Progenitor cell of endocrine pancreas (in vitro differentiated cells): Measurements from ENCODE around the gene VLDLR. TPM values are rescaled to one million over a fixed set of nuclear protein-coding genes. Genes with fewer than 3 reads are reported as not detected.

Experiments
- DNase-seq: peaks from one replicate; pipeline ENCODE4 v3.0.0; 2021; ENCODE audit warnings: low spot score; ENCODE audit not compliant: unreplicated experiment
- H3K27ac Mint-ChIP-seq: 2 replicates; pipeline ENCODE4 v1.8.0; 2021; ENCODE audit warnings: mild to moderate bottlenecking, moderate library complexity, mixed read lengths
- H3K27me3 Mint-ChIP-seq: 2 replicates; pipeline ENCODE4 v1.8.0; 2021; ENCODE audit warnings: mixed read lengths
- H3K36me3 Mint-ChIP-seq: 2 replicates; pipeline ENCODE4 v1.8.0; 2022; ENCODE audit warnings: mixed read lengths; ENCODE audit not compliant: insufficient read depth
- H3K4me1 Mint-ChIP-seq: 2 replicates; pipeline ENCODE4 v1.8.0; 2021; ENCODE audit warnings: low read depth, mixed read lengths
- H3K4me3 Mint-ChIP-seq: 2 replicates; pipeline ENCODE4 v1.8.0; 2021; ENCODE audit warnings: low read depth, mild to moderate bottlenecking, moderate library complexity, mixed read lengths
- H3K9me3 Mint-ChIP-seq: 2 replicates; pipeline ENCODE4 v1.8.0; 2021; ENCODE audit warnings: low read depth, mixed read lengths
- total RNA-seq: library from RNA; stranded (reverse); gene quantifications from 2 replicates; pipeline ENCODE4 v1.2.1, GENCODE V29; 2021
- TF ChIP-seq, protein P1 (sequence below): fragments of 200-600 bp; sonication (generic); IDR thresholded peaks from one replicate; pipeline ENCODE4 v1.5.0; 2021; ENCODE audit warnings: antibody characterized with exemption, mild to moderate bottlenecking; ENCODE audit not compliant: unreplicated experiment

The VLDLR gene
- total RNA-seq, 1 donor from 2014 or later, result 8.1 TPM

DNA sequence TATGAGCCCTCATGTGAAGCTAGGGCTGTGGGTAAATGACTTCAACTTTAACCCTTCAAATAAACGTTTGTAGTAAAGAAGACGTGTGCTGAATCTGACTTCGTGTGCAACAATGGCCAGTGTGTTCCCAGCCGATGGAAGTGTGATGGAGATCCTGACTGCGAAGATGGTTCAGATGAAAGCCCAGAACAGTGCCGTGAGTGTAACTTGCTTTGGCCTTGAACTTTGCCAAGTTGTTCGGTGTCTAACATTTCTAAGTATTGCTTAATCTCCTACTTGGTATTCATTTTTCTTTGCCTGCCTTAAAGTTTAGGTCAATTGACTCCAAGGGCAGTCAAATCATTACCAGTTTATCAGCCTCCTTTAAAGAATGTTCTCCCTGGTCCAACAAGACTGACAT, 18.2 kb downstream of the VLDLR start:
- no peak overlapping the region for H3K27ac Mint-ChIP-seq
- no peak for DNase-seq
- H3K27me3 Mint-ChIP-seq, result peaks cover under 1% of the 10 kb centered on the region
- H3K4me3 Mint-ChIP-seq, result no peak overlapping the region
- no peaks in the 10 kb centered on the region for H3K4me1 Mint-ChIP-seq
- H3K9me3 Mint-ChIP-seq, result peaks cover 3% of the 10 kb centered on the region
- H3K36me3 Mint-ChIP-seq, result peaks cover 9% of the 10 kb centered on the region
- TF ChIP-seq, protein P1, sequence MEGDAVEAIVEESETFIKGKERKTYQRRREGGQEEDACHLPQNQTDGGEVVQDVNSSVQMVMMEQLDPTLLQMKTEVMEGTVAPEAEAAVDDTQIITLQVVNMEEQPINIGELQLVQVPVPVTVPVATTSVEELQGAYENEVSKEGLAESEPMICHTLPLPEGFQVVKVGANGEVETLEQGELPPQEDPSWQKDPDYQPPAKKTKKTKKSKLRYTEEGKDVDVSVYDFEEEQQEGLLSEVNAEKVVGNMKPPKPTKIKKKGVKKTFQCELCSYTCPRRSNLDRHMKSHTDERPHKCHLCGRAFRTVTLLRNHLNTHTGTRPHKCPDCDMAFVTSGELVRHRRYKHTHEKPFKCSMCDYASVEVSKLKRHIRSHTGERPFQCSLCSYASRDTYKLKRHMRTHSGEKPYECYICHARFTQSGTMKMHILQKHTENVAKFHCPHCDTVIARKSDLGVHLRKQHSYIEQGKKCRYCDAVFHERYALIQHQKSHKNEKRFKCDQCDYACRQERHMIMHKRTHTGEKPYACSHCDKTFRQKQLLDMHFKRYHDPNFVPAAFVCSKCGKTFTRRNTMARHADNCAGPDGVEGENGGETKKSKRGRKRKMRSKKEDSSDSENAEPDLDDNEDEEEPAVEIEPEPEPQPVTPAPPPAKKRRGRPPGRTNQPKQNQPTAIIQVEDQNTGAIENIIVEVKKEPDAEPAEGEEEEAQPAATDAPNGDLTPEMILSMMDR, result no peak

DNA sequence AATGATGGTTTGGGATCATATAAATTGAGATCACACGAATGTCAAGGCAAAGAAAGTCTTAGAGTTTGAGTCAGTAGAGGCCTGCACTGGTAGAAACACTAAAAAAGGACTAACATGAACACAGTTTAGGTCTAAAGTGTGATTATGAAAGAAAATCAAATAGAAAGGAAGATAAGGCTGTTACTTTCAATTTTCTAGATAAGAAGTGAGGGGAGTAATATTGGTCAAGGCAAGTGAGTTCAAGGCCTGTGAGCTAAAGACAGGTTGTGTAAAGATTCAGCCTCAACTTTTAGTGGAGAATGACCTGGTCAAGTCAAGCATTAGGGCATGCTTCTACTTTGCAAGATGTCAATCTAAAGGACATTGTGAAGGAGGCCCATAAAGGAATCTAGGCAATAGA, 19.0 kb downstream of the VLDLR start:
- TF ChIP-seq, protein P1, result no peak
- no peak for DNase-seq
- Mint-ChIP-seq H3K27me3 (no peaks in the 10 kb centered on the region), H3K27ac (no peak overlapping the region), H3K36me3 (peaks cover 9% of the 10 kb centered on the region), H3K4me3 (no peak overlapping the region), H3K4me1 (no peaks in the 10 kb centered on the region), H3K9me3 (peaks cover 3% of the 10 kb centered on the region)

DNA sequence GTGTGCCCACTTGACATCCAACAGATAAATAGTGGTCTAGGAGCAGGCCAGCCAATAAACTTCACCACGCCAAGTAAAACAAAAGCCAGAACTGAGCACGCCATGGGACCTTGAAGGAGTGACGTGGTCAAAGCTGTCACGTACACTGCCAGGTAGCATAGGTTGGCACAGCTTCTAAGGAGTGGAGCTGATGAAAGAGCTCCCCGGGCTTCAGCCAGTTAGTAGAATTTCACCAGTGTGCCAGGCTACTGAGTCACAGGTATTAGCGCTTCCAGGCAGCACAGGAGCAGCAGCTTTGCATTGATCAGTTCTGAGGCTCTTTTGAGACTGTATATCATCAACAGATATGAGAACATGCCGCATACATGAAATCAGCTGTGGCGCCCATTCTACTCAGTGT, 19.4 kb downstream of the VLDLR start:
- Mint-ChIP-seq H3K9me3 (peaks cover 3% of the 10 kb centered on the region), H3K4me1 (no peaks in the 10 kb centered on the region), H3K4me3 (no peak overlapping the region), H3K27me3 (no peaks in the 10 kb centered on the region), H3K36me3 (peaks cover 9% of the 10 kb centered on the region), H3K27ac (no peak overlapping the region)
- TF ChIP-seq, protein P1, result no peak
- no peak for DNase-seq

DNA sequence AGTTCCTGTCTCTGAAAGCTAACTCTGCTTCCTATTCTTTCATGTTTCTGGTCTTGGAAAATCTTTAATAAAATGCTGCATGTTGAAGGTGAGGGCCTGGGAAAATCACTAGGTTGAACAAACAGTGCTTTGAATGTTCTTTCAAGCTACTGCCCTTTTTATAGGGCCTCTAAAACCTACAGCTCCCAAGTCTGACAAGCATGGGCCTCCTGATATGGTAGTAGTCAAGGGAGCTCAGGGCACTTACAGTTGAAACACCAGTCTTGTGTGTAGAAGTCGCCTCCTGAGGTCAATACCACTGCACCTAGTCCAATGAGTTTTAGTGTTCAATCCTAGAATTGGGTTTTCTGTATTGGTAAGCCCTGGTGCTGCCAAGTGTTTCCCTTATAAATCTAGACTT, 20.5 kb downstream of the VLDLR start:
- Mint-ChIP-seq H3K9me3 (peaks cover 3% of the 10 kb centered on the region), H3K27ac (no peak overlapping the region), H3K36me3 (peaks cover 9% of the 10 kb centered on the region), H3K27me3 (no peaks in the 10 kb centered on the region), H3K4me1 (no peaks in the 10 kb centered on the region), H3K4me3 (no peak overlapping the region)
- TF ChIP-seq, protein P1, result no peak
- no peak for DNase-seq

DNA sequence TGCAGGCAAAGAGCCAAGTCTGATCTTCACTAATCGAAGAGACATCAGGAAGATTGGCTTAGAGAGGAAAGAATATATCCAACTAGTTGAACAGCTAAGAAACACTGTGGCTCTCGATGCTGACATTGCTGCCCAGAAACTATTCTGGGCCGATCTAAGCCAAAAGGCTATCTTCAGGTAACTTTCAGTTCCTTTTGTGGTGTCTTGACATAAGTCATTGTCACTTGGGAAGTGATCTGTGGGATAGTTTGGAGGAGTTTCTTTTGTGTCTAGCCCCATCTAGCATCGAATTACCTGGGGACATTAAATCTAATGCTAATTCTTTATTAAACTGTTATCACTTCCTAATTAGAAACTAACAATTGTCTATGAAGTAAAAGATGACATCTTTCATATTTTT, 24.0 kb downstream of the VLDLR start:
- DNase-seq, result no peak
- Mint-ChIP-seq H3K36me3 (peaks cover 10% of the 10 kb centered on the region), H3K9me3 (peaks cover 3% of the 10 kb centered on the region), H3K27me3 (no peaks in the 10 kb centered on the region), H3K4me3 (no peak overlapping the region), H3K4me1 (no peaks in the 10 kb centered on the region), H3K27ac (no peak overlapping the region)
- TF ChIP-seq, protein P1, result no peak
